Neural crest cell (in vitro differentiated cells): ENCODE data around the gene FPR2. TPM values are rescaled to one million over a fixed set of nuclear protein-coding genes. Genes with fewer than 3 reads are reported as not detected.
"Not testable (repeated sequence)": the region's sequence is repeated elsewhere in the genome, so short reads cannot be mapped to it uniquely, and the experiment has no call there.

Experiments
- DNase-seq: peaks from one replicate; pipeline ENCODE4 v3.0.0; 2021; ENCODE audit warnings: low read depth, mixed read lengths, low spot score
- H3K27ac Mint-ChIP-seq: one replicate; pipeline ENCODE4 v1.8.0; 2021; ENCODE audit warnings: mild to moderate bottlenecking, mixed read lengths; ENCODE audit not compliant: unreplicated experiment
- H3K27me3 Mint-ChIP-seq: 2 replicates; pipeline ENCODE4 v1.8.0; 2021; ENCODE audit warnings: low read depth, mild to moderate bottlenecking, mixed read lengths
- H3K36me3 Mint-ChIP-seq: 2 replicates; pipeline ENCODE4 v1.8.0; 2021; ENCODE audit warnings: low read depth, mild to moderate bottlenecking, mixed read lengths
- H3K4me1 Mint-ChIP-seq: 2 replicates; pipeline ENCODE4 v1.8.0; 2021; ENCODE audit warnings: mixed read lengths
- H3K4me3 Mint-ChIP-seq: one replicate; pipeline ENCODE4 v1.8.0; 2021; ENCODE audit warnings: mild to moderate bottlenecking, mixed read lengths
- H3K9me3 Mint-ChIP-seq: 2 replicates; pipeline ENCODE4 v1.8.0; 2021; ENCODE audit warnings: mixed read lengths
- CTCF ChIP-seq: fragments of 200-600 bp; sonication (generic); conservative IDR thresholded peaks from 2 replicates; pipeline ENCODE4 v1.5.0; 2021; ENCODE audit warnings: antibody characterized with exemption, mild to moderate bottlenecking
- total RNA-seq: library from RNA; stranded (reverse); gene quantifications from 2 replicates; pipeline ENCODE4 v1.2.1, GENCODE V29; 2021

FPR2 gene
- total RNA-seq, 1 donor from 2014 or later = not detected

GRCh38 chr19:51761696-51762095, 716 bp downstream of the FPR2 start:
- no peak for DNase-seq
- H3K9me3 Mint-ChIP-seq = peaks cover 5% of the 10 kb centered on the region
- no peaks in the 10 kb centered on the region for H3K4me1 Mint-ChIP-seq
- peaks cover 34% of the 10 kb centered on the region for H3K27me3 Mint-ChIP-seq
- no peak overlapping the region for H3K4me3 Mint-ChIP-seq
- peaks cover 3% of the 10 kb centered on the region for H3K36me3 Mint-ChIP-seq
- H3K27ac Mint-ChIP-seq = no peak overlapping the region
- no peak for TF ChIP-seq CTCF

- no peaks in the 10 kb centered on the region for H3K9me3 Mint-ChIP-seq
- H3K27ac Mint-ChIP-seq = no peak overlapping the region
- no peak for DNase-seq
- peaks cover 44% of the 10 kb centered on the region for H3K27me3 Mint-ChIP-seq
- no peaks in the 10 kb centered on the region for H3K36me3 Mint-ChIP-seq
- H3K4me1 Mint-ChIP-seq = no peaks in the 10 kb centered on the region
- TF ChIP-seq CTCF = no peak
- H3K4me3 Mint-ChIP-seq = no peak overlapping the region
These were observed 4.1 kb downstream of the FPR2 start for GRCh38 chr19:51765086-51765485.

DNA sequence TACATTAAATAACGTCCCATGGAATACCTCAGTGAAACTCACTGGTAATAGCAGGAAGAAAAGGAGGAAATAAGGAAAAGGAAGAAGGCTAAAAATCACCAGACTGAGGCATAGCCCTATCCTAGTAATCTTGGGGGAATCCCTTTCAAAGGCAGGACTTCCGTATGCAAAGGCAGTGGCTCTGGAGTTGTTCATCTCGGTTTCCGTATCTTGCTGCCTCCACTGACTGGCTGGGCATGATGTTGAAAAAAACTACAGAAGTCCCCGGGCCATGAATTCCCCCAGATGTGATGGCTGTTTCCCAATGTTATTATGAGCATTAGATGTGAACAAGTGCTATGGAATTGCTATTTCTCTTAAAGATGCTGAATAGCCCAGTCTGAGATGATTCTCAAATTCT, 5.5 kb downstream of the FPR2 start:
- H3K4me3 Mint-ChIP-seq = no peak overlapping the region
- peaks cover 47% of the 10 kb centered on the region for H3K27me3 Mint-ChIP-seq
- no peak for DNase-seq
- no peak overlapping the region for H3K27ac Mint-ChIP-seq
- H3K9me3 Mint-ChIP-seq = no peaks in the 10 kb centered on the region
- no peaks in the 10 kb centered on the region for H3K36me3 Mint-ChIP-seq
- TF ChIP-seq CTCF = no peak
- no peaks in the 10 kb centered on the region for H3K4me1 Mint-ChIP-seq

DNA sequence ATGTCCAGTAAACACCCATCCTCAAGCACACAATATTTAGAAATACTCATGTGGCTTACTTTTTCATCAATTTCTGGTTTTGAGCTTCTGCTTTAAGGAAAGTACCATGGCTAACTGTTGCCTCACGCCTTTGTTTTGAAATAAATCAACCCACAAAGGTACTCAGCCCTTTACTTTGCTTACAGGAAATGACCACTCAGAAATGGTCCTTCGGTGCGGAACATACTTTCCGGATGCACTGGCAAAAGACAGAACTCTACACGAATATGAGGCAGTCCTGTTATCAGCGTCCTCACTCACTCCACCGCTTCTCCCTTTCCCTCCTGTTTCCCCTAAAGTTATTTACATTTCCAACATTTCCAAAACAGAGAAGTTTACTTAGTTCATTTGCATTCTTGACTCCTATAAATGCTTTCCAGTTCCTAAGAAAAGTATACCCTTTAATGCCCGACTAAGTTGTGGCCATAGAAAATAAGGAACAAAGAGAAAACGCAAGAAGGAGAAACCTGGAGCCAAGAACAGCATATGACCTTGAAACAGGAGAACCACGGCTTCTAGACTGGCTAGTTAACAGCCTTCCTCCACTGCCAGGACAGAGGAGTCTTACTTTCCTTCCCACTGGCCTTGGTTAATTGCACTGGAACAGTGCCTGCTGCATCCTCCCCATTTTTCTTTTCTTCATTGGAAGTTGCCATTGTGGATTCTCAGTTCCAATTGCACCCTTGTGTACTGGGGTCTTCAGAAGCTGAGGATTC, 10.6 kb downstream of the FPR2 start:
- no peaks in the 10 kb centered on the region for H3K9me3 Mint-ChIP-seq

GRCh38 chr19:51772977-51773376, 12.0 kb downstream of the FPR2 start:
- Mint-ChIP-seq H3K4me1 (no peaks in the 10 kb centered on the region), H3K9me3 (no peaks in the 10 kb centered on the region), H3K36me3 (no peaks in the 10 kb centered on the region), H3K27ac (no peak overlapping the region), H3K4me3 (no peak overlapping the region), H3K27me3 (peaks cover 58% of the 10 kb centered on the region)
- DNase-seq = no peak
- no peak for TF ChIP-seq CTCF

More for the DNA sequence above, 10.6 kb downstream of the FPR2 start:
- Mint-ChIP-seq H3K27ac (no peak overlapping the region), H3K36me3 (no peaks in the 10 kb centered on the region), H3K27me3 (peaks cover 55% of the 10 kb centered on the region), H3K4me3 (no peak overlapping the region), H3K4me1 (no peaks in the 10 kb centered on the region)
- no peak for TF ChIP-seq CTCF
- no peak for DNase-seq

GRCh38 chr19:51776561-51776960, 15.6 kb downstream of the FPR2 start:
- H3K36me3 Mint-ChIP-seq, H3K27ac Mint-ChIP-seq, H3K9me3 Mint-ChIP-seq, DNase-seq, H3K4me1 Mint-ChIP-seq, H3K4me3 Mint-ChIP-seq: not testable (repeated sequence)
- peaks cover 81% of the 10 kb centered on the region for H3K27me3 Mint-ChIP-seq
